Astrocyte (in vitro differentiated cells and primary cell): ENCODE measurements around the gene SULF2.

Experiments used
- EZH2 ChIP-seq: IDR thresholded peaks from 2 replicates; pipeline ENCODE4 v1.6.1; 2012; ENCODE audit warnings: mild to moderate bottlenecking, low read length, inconsistent platforms; ENCODE audit not compliant: insufficient read depth
- TF ChIP-seq, protein P1 (sequence below): IDR thresholded peaks from 2 replicates; pipeline ENCODE4 v1.5.1; 2011; ENCODE audit warnings: low read depth, mild to moderate bottlenecking, inconsistent platforms, low read length, moderate library complexity; ENCODE audit not compliant: insufficient read depth

DNA sequence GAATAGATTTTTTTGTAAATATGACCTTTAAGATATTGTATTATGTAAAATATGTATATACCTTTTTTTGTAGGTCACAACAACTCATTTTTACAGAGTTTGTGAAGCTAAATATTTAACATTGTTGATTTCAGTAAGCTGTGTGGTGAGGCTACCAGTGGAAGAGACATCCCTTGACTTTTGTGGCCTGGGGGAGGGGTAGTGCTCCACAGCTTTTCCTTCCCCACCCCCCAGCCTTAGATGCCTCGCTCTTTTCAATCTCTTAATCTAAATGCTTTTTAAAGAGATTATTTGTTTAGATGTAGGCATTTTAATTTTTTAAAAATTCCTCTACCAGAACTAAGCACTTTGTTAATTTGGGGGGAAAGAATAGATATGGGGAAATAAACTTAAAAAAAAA is 130.9 kb downstream of the SULF2 start:
- TF ChIP-seq, protein P1, sequence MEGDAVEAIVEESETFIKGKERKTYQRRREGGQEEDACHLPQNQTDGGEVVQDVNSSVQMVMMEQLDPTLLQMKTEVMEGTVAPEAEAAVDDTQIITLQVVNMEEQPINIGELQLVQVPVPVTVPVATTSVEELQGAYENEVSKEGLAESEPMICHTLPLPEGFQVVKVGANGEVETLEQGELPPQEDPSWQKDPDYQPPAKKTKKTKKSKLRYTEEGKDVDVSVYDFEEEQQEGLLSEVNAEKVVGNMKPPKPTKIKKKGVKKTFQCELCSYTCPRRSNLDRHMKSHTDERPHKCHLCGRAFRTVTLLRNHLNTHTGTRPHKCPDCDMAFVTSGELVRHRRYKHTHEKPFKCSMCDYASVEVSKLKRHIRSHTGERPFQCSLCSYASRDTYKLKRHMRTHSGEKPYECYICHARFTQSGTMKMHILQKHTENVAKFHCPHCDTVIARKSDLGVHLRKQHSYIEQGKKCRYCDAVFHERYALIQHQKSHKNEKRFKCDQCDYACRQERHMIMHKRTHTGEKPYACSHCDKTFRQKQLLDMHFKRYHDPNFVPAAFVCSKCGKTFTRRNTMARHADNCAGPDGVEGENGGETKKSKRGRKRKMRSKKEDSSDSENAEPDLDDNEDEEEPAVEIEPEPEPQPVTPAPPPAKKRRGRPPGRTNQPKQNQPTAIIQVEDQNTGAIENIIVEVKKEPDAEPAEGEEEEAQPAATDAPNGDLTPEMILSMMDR, result no peak
- no peak for TF ChIP-seq EZH2
